ENCODE data around the gene HERC6. TPM values are rescaled to one million over a fixed set of nuclear protein-coding genes. Genes with fewer than 3 reads are reported as not detected.

HERC6 gene
- polyA plus RNA-seq, 2 of the 4 experiments (the other 2 are of a cell fraction), result 2.8 to 7.0 TPM

DNA sequence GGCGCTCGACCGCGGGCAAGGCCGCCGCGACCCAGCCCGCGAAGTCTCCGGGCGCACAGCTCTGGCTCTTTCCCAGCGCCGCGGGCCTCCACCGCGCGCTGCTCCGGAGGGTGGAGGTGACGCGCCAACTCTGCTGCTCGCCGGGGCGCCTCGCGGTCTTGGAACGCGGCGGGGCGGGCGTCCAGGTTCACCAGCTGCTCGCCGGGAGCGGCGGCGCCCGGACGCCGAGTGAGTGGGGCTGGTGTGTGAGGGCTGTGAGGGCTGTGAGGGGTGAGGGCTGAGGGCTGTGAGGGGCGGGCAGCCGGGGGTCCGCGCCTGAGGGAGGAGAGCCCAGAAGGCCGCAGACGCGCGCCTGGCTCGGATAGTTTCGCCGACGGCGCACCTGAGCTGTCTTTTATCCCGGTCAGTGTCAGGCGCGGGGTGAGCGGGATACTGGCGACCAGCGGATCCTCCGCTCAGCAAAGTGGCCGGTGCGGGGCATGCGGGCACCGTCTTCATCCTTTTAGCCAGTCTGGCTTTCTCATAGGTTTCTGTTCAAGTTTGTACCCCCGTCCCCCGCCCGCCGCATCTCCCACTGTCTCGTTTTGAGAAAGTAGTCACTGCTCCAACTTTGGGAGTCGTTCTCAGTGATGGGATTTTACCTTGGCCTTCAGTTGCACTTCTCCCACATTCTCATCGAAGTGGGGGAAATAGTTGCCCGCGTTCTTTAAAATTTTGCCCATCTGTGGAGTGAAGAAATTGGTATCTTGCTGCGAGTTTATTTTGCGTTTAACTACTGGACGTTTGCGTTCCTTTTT lies 78.9 kb downstream of the HERC6 start:
- Histone ChIP-seq H3K9me3 (no peaks in the 10 kb centered on the region), H3K27ac (peak overlapping the region; percentile 64 to 85; a peak in 5 of 6 replicates), H3K4me2 (peak overlapping the region; percentile 81), H3K4me3 (peak overlapping the region; percentile 66), H3K4me1 (no peaks in the 10 kb centered on the region)
- ChIA-PET POLR2A (interaction anchor here (0.9 to 1.1 kb wide), 2 partner anchors 79 to 173 kb away, joined by 4 read pairs; partner anchors contain the start of genes HERC6 and PPM1K), CTCF (interaction anchor here (0.6 to 2.1 kb wide), 19 partner anchors 10 to 677 kb away, joined by 3 to 9 read pairs (median 4); partner anchors contain the start of gene HERC6)
- DNase-seq (ENCODE audit: low read depth in 1 of 2, low spot score in 1 of 2), result peak in 1 of 2 experiments; percentile 5
- WGBS (ENCODE audit: missing lambda C conversion rate), result 87% methylated on average over 29 of the region's 75 CpGs
- no peak for FAIRE-seq
- peak; percentile 75 for ATAC-seq
- TF ChIP-seq ZC3H11A (IDR thresholded peaks at IDR 0.05), result no peak
- no peak for TF ChIP-seq CEBPB (IDR thresholded peaks at IDR 0.05)
- TF ChIP-seq CBX8 (IDR thresholded peaks at IDR 0.05), result no peak
- no peak for TF ChIP-seq KDM5A (IDR thresholded peaks at IDR 0.05)
- TF ChIP-seq CHD2 (IDR thresholded peaks at IDR 0.05; ENCODE audit: low read length, partially characterized antibody), result no peak
- TF ChIP-seq ZSCAN20 (CRISPR knock-in tag; IDR thresholded peaks at IDR 0.05), result no peak
- TF ChIP-seq FOXS1 (CRISPR knock-in tag; IDR thresholded peaks at IDR 0.05), result no peak
- TF ChIP-seq TP53 (CRISPR knock-in tag; IDR thresholded peaks at IDR 0.05), result no peak
- no peak for TF ChIP-seq JUNB (IDR thresholded peaks at IDR 0.05)
- TF ChIP-seq POLR2AphosphoS2 (conservative IDR thresholded peaks at IDR 0.05; ENCODE audit: low read length), result no peak
- no peak for TF ChIP-seq HOXB13 (CRISPR knock-in tag; IDR thresholded peaks at IDR 0.05; ENCODE audit: low read depth)
- no peak for TF ChIP-seq RCOR1 (IDR thresholded peaks at IDR 0.05; ENCODE audit: low read depth, low read length)
- no peak for TF ChIP-seq KDM1A (IDR thresholded peaks at IDR 0.05; ENCODE audit: low read depth)
- TF ChIP-seq ZFP36 (IDR thresholded peaks at IDR 0.05; ENCODE audit: borderline replicate concordance, partially characterized antibody), result no peak
- TF ChIP-seq, protein P1, sequence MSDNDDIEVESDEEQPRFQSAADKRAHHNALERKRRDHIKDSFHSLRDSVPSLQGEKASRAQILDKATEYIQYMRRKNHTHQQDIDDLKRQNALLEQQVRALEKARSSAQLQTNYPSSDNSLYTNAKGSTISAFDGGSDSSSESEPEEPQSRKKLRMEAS (IDR thresholded peaks at IDR 0.05), result no peak
- TF ChIP-seq, protein P2, sequence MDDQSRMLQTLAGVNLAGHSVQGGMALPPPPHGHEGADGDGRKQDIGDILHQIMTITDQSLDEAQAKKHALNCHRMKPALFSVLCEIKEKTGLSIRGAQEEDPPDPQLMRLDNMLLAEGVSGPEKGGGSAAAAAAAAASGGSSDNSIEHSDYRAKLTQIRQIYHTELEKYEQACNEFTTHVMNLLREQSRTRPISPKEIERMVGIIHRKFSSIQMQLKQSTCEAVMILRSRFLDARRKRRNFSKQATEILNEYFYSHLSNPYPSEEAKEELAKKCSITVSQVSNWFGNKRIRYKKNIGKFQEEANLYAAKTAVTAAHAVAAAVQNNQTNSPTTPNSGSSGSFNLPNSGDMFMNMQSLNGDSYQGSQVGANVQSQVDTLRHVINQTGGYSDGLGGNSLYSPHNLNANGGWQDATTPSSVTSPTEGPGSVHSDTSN (IDR thresholded peaks at IDR 0.05), result no peak
- no peak for TF ChIP-seq MYC (IDR thresholded peaks at IDR 0.05; ENCODE audit: borderline replicate concordance, low read length)

DNA sequence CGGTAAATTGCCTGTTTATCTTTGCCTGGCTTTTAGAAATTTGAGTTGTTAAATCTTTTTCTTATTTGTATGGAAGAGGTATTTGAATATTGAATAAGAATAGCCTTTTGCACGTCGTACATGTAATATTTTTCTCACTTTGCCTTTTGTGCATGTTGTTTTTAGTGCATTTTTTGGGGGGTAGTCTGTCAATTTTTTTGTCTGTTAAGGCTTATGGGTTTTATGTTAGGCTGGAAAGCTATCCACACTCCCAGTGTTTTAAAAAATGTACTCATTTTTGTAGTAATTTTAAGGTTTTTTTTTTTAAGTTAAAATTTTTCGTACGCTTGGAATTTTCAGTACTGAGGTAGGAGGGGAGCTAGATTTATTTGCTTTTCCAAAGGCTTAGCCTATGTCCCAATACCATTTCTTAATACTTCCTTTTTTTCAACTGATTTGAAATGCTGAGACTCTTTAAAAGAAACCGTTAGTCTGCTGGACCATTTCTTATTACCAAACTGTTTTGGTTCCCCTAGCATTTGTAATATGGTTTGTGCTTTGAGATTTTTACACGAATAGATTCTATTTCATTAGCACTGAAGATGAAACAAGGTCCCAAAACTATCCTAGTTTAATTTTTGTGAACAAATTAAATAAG lies 79.6 kb downstream of the HERC6 start:
- Histone ChIP-seq H3K27ac (no peak overlapping the region), H3K4me1 (no peaks in the 10 kb centered on the region), H3K4me3 (no peak overlapping the region), H3K9me3 (no peaks in the 10 kb centered on the region), H3K4me2 (0 out of 3 replicates have a peak overlapping the region, but pooled peaks have one; percentile 81)
- ChIA-PET POLR2A (no interaction called here), CTCF (interaction anchor here (0.6 to 2.1 kb wide), 3 partner anchors 57 to 676 kb away, joined by 3 to 8 read pairs (median 4); no protein-coding TSS in a partner anchor)
- ATAC-seq (no peak), FAIRE-seq (no peak), DNase-seq (ENCODE audit: low read depth in 1 of 2, low spot score in 1 of 2) (no peak)
- TF ChIP-seq POLR2AphosphoS2 (conservative IDR thresholded peaks at IDR 0.05; ENCODE audit: low read length) (no peak), HOXA7 (CRISPR knock-in tag; IDR thresholded peaks at IDR 0.05) (no peak), HEYL (CRISPR knock-in tag; IDR thresholded peaks at IDR 0.05) (no peak)
- WGBS (ENCODE audit: missing lambda C conversion rate), result 82% methylated on average over 7 of the region's 7 CpGs

DNA sequence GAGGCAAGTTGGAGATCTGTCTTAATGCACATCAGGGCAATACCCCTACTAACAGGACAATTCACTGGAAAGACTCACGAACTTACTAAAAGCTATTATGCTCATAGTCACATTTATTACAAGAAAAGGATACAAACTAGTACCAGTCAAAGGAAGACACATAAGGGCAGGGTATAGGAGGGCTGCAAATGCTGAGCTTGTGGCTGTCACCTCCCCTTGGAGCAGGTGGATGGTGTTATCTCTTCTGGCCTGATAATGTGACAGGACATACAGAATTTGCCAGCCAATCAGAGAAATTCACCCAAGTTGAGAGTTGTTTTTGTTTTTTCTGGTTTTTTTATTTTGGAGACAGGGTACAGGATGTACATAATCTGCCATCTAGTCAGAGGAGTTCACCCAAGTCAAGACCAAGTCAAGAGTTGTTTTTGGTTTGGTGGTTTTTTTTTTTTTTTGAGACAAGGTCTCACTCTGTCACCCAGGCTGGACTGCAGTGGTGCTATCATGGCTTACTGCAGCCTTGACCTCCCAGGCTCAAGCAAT lies 87.1 kb downstream of the HERC6 start:
- H3K4me3 ChIP-seq, result no peak overlapping the region
- POLR2A ChIA-PET, result no interaction called here
- FAIRE-seq (no peak), DNase-seq (ENCODE audit: low read depth in 1 of 2, low spot score in 1 of 2) (no peak), ATAC-seq (no peak)
- no peaks in the 10 kb centered on the region for H3K4me1 ChIP-seq
- H3K4me2 ChIP-seq, result no peak overlapping the region
- no peak for TF ChIP-seq TFCP2L1 (CRISPR knock-in tag; IDR thresholded peaks at IDR 0.05)
- TF ChIP-seq FOSB (CRISPR knock-in tag; IDR thresholded peaks at IDR 0.05), result no peak
- no peak for TF ChIP-seq NR3C1 (IDR thresholded peaks at IDR 0.05)
- no peak for TF ChIP-seq POLR2AphosphoS2 (conservative IDR thresholded peaks at IDR 0.05; ENCODE audit: low read length)
- TF ChIP-seq POLR2A (IDR thresholded peaks at IDR 0.05; ENCODE audit: low read length), result no peak
- no peak for TF ChIP-seq RCOR1 (IDR thresholded peaks at IDR 0.05; ENCODE audit: low read depth, low read length)
- 68% methylated on average over 1 of the region's 1 CpG for WGBS (ENCODE audit: missing lambda C conversion rate)
- no peaks in the 10 kb centered on the region for H3K9me3 ChIP-seq
- CTCF ChIA-PET, result interaction anchor here (0.6 kb wide), 1 partner anchor 426 kb away, joined by 4 read pairs; no protein-coding TSS in a partner anchor
- H3K27ac ChIP-seq, result no peak overlapping the region

Data from A549 (cell line).